GM12873 (cell line): ENCODE measurements around the gene CD22.

Experiments
- CTCF ChIP-seq: IDR thresholded peaks from 2 replicates; pipeline ENCODE4 v1.5.1; 2012; ENCODE audit warnings: low read depth, mild to moderate bottlenecking, moderate library complexity, low read length, control low read depth; ENCODE audit not compliant: insufficient read depth; ENCODE audit errors: missing control alignments

The CD22 gene

GRCh38 chr19:35330475-35330874 lies 1.5 kb downstream of the CD22 start:
- TF ChIP-seq CTCF: no peak

DNA sequence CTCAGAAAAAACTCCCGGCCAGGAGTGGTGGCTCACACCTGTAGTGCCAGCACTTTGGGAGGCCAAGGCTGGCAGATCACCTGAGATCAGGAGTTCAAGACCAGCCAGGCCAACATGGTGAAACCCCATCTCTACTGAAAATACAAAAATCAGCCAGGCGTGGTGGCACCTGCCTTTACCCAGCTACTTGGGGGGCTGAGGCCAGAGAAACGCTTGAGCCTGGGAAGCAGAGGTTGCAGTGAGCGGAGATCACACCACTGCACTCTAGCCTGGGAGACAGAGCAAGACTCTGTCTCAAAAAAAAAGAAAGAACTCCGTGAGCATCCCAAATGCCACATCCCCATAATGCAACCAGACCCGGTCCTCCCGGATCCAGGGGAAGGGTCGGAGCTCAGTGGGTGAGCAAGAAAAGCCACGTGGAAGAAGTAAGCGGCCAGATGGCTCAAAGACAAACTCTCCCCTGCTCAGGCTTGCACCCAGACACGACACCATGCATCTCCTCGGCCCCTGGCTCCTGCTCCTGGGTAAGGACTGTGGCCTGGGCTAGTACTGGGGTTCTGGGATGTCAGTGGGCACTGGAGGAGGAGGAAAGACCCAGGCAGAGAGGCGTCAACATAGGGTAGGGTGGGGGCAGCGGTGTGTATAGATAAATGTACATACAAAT lies 2.7 kb downstream of the CD22 start:
- no peak for TF ChIP-seq CTCF

- peak; percentile 18 for TF ChIP-seq CTCF
Observed at GRCh38 chr19:35332817-35333216, 3.8 kb downstream of the CD22 start.

DNA sequence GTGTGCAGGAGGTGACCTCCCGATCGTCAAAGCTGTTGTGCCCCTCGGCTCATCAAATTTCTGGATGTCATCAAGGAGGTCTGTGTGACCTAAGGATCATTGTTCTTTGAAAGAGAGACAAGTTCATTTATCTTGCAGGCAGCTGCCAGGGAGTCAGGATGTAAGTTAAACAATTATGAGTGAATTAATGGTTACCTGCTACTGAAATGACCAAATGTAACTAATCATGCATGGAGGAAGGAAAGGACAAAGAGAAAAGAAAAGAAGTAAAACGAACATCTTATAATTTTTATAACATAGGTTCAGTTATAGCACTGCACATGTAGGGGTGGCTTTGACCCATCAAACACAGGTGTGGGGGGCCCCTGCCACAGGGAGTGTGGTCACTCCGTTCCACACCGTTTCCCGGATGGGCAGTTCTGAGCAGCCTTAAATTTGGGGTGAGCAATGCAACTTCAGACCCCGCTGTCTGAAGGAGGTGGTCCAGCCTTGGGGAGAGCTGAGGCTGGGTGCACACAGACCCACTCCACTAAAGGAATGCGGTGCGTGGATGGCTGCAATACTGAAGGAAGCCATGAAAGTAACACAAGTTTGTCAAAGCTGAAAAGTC lies 5.3 kb downstream of the CD22 start:
- TF ChIP-seq CTCF: no peak

DNA sequence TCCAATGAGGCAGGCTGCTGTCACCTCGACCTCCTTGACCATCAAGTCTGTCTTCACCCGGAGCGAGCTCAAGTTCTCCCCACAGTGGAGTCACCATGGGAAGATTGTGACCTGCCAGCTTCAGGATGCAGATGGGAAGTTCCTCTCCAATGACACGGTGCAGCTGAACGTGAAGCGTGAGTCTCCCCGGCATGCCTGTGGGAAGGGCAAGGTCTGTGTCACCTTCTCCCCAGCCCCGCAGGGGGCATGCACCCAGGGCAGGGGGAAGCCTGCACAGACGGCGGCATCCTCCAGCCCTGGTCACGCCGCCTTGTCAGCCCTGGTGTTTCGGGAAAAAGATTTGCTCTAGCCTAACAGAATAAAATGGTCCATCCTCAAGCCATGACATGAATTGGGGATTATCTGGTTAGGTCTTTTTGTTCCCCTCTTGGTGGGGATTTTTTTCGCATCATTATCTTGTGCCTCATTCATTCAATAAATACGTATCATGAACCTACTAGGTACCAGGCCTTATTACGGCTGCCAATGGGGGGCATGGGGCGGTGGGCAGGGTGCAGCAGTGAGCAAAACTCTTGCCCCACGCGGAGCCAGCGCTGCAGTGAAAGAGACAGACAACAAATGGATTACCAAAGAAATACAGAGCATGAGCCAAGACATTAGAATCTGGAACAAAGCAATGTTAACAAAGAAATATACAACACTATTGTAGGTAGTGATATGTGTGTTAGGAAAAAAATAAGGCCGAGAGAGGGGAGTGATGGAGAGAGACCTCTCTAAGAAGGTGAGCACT lies 7.4 kb downstream of the CD22 start:
- TF ChIP-seq CTCF: no peak

DNA sequence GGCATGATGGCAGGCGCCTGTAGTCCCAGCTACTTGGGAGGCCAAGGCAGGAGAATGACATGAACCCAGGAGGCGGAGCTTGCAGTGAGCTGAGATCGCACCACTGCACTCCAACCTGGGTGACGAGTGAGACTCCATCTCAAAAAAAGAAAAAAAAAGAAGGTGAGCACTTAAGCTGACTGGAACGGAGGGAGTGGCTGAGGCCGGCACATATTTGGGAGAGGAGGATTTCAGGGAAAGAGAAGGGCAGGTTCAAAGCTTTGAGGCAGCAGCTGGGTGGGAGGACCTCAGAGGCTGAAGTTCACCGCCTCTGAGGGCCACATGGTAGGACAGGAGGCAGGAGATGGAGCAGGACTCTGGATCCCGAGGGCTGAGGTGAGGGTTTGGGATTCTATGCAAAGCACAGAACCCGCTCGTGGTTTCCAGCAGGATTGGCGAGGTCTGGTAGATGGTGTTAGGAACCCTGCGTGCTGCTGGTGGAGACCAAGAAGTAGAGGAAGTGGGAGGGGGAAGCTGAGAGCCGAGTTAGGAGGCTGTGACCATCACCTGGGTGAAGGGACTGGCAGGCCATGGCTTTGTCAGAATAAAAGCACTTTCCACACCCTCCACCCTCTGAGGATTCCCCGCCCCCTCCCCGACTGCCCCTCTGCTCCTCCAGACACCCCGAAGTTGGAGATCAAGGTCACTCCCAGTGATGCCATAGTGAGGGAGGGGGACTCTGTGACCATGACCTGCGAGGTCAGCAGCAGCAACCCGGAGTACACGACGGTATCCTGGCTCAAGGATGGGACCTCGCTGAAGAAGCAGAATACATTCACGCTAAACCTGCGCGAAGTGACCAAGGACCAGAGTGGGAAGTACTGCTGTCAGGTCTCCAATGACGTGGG lies 8.4 kb downstream of the CD22 start:
- no peak for TF ChIP-seq CTCF
